Measurements from ENCODE around the gene MFAP3L.
A peak's percentile ranks its signal among the peaks of the same experiment; 100 is the strongest.
"Not testable (repeated sequence)": the region's sequence is repeated elsewhere in the genome, so short reads cannot be mapped to it uniquely, and the experiment has no call there.

Gene MFAP3L

GRCh38 chr4:169956091-169956843 is 69.9 kb downstream of the MFAP3L start:
- in situ Hi-C loops (cut with MboI; ENCODE audit: low sequenced_read_pairs, unreplicated experiment): no loop called here
- no peak for TF ChIP-seq CTCF (IDR thresholded peaks at IDR 0.05; ENCODE audit: borderline replicate concordance, control extremely low read depth, extremely low read depth, insufficient read depth, missing control alignments)
- no peak for DNase-seq (ENCODE audit: low spot score)

GRCh38 chr4:169955521-169955920 is 70.7 kb downstream of the MFAP3L start:
- TF ChIP-seq CTCF (IDR thresholded peaks at IDR 0.05; ENCODE audit: borderline replicate concordance, control extremely low read depth, extremely low read depth, insufficient read depth, missing control alignments): no peak
- in situ Hi-C loops (cut with MboI; ENCODE audit: low sequenced_read_pairs, unreplicated experiment): no loop called here
- no peak for DNase-seq (ENCODE audit: low spot score)

- no peak for TF ChIP-seq CTCF (IDR thresholded peaks at IDR 0.05; ENCODE audit: borderline replicate concordance, control extremely low read depth, extremely low read depth, insufficient read depth, missing control alignments)
- in situ Hi-C loops (cut with MboI; ENCODE audit: low sequenced_read_pairs, unreplicated experiment): no loop called here
- DNase-seq (ENCODE audit: low spot score): peak; percentile 54
Measured at GRCh38 chr4:169952236-169953002, 73.8 kb downstream of the MFAP3L start.

- in situ Hi-C loops (cut with MboI; ENCODE audit: low sequenced_read_pairs, unreplicated experiment): no loop called here
- TF ChIP-seq CTCF (IDR thresholded peaks at IDR 0.05; ENCODE audit: borderline replicate concordance, control extremely low read depth, extremely low read depth, insufficient read depth, missing control alignments): no peak
- DNase-seq (ENCODE audit: low spot score): no peak
Measured at GRCh38 chr4:169948271-169948670, 77.9 kb downstream of the MFAP3L start.

- DNase-seq (ENCODE audit: low spot score): no peak
- in situ Hi-C loops (cut with MboI; ENCODE audit: low sequenced_read_pairs, unreplicated experiment): no loop called here
- no peak for TF ChIP-seq CTCF (IDR thresholded peaks at IDR 0.05; ENCODE audit: borderline replicate concordance, control extremely low read depth, extremely low read depth, insufficient read depth, missing control alignments)
Measured at GRCh38 chr4:169945636-169946035, 80.6 kb downstream of the MFAP3L start.

- DNase-seq (ENCODE audit: low spot score); in situ Hi-C loops (cut with MboI; ENCODE audit: low sequenced_read_pairs, unreplicated experiment): not testable (repeated sequence)
Measured at GRCh38 chr4:169943601-169944000, 82.6 kb downstream of the MFAP3L start.

- DNase-seq (ENCODE audit: low spot score): no peak
- in situ Hi-C loops (cut with MboI; ENCODE audit: low sequenced_read_pairs, unreplicated experiment): no loop called here
- no peak for TF ChIP-seq CTCF (IDR thresholded peaks at IDR 0.05; ENCODE audit: borderline replicate concordance, control extremely low read depth, extremely low read depth, insufficient read depth, missing control alignments)
Measured at GRCh38 chr4:169941141-169941540, 85.1 kb downstream of the MFAP3L start.

Measured in GM13976 (cell line).